GM19438 (cell line): ENCODE measurements around the gene CPED1.
A peak's percentile ranks its signal among the peaks of the same experiment; 100 is the strongest.
"Not testable (repeated sequence)": the region's sequence is repeated elsewhere in the genome, so short reads cannot be mapped to it uniquely, and the experiment has no call there.

Experiments used
- ATAC-seq: cut with Tn5 transposase; IDR thresholded peaks from one replicate; pipeline ENCODE4 v1.9.1; 2021; ENCODE audit warnings: low read depth; ENCODE audit not compliant: unreplicated experiment

CPED1 gene

DNA sequence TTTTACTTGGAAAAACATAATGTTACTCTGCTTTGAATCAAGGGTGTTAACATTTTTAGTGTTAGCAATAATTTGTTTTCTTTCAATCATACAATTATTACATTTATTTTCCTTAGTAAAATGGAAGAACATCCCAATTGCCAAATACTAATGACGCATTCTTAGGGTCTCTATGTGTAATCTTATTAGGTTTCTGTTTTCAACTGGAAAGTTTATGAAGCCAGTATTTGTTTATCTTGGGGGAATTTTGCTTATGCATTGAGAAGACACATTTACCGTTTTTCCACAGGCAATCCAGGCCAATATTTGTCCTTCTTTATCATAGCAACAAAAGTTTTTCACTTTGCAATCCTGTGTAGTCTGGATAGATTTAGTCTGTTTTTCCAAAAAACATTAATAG lies 134.5 kb downstream of the CPED1 start:
- ATAC-seq, result no peak

DNA sequence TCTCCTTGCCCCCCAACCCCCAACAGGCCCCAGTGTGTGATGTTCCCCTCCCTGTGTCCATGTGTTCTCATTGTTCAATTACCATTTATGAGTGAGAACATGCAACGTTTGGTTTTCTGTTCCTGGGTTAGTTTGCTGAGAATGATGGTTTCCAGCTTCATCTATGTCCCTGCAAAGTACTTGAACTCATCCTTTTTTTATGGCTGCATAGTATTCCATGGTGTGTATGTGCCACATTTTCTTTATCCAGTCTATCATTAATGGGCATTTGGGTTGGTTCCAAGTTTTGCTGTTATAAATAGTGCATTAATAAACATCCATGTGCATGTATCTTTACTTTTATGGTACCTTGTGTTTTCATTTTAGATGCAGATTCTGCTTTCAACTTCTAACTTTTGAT lies 136.9 kb downstream of the CPED1 start:
- ATAC-seq, result not testable (repeated sequence)

DNA sequence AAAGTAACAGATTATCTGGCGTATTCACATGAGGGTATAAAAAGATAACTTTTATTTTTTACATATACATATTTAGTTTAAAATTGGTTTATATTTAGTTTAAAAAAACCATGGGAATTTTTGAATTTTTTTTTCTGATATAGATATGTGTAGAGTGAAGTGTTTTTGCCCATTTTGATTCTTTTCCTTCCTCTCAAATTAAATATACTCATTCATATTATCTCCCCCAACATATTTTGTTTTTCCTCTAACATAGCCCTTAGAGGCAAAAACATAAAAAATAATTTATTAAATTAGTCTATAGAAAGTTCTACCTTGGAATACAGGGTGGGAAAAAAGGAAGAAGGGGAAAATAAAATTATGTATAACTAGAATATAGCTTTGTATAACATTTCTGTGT lies 137.7 kb downstream of the CPED1 start:
- ATAC-seq, result no peak

DNA sequence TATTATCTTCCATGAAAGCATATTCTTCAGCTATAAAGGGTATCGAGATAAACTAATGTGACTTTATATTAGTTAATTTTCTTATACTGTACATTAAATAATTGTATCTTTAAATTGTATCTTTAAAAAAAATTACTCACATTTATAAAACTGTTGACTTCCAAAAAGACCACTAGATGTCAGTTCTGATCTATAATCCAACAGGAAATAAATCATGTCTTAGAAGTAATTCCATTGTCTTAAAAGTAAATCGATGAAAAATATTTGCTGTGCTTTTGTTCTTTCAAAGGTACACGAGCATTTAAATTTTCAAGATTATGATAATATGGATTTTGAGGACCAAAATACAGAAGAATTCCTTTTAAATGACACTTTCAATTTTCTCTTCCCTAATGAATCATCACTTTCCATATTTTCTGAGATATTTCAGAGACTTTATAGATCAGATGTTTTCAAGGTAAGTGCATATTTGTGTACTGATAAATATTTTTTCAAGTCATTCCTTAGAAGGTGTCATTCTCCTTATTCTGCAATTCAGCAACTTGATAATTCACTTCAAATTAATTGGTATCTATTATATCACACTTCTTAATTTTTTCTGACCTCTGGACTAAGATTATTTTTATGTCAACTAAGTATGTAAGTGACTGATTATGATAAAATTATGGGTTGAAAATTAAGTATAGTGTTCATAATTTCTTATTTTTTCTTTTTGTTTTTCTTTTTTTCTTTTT lies 138.5 kb downstream of the CPED1 start:
- ATAC-seq, result no peak

DNA sequence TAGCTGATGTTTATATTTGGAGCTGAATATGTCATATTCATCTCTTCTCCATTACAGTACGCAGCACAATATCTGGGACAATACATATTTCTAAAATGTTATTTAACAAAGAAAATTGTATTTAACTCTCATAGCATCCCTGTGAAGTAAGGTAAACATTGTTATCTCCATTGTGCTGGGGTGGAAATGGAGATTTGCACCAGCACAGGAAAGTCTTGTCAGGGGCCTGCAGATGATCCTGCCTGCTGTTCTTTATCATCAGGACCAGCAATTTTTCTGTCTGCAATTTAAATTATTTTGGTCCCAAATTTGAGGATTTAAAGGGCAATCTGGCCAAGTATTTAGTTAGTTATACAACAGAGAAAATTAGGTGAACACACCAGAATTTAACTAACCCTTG lies 144.4 kb downstream of the CPED1 start:
- no peak for ATAC-seq

DNA sequence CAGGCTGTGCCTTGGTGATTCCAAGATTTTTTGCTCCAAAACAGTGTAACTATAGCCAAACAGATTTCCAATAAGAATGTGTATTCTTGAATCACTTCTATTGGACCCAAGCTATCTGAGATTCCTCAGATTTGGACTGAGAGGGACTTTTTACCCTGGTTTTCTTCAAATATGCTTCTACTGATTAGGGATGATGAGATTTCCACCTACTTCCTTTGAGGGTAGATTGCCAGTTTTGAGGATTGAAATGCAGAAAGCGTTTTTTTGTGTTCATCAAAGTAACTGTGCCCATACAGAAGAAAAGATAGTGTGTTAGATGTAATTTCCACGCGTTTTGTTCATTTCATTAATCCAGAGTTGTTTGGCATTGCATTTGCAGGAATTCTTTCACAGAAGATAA lies 144.9 kb downstream of the CPED1 start:
- ATAC-seq, result no peak

DNA sequence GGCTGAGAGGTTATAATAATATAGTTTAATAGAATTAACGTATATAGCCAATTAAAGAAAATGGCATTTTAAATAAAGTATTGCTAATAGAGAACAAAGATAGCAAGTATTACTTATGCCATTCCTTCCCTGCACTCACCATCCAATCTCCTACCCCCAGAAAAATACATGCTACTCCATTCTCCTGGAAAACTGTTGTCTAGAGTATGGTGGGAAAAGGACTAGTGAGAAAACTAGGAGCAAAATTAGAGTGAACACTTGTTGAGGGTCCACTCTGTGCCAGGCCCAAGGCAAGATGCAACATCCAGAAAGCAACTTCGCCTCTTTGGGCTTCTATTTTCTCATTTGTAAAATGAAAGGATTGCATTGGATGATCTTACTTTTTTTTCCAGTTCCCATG lies 149.1 kb downstream of the CPED1 start:
- no peak for ATAC-seq

DNA sequence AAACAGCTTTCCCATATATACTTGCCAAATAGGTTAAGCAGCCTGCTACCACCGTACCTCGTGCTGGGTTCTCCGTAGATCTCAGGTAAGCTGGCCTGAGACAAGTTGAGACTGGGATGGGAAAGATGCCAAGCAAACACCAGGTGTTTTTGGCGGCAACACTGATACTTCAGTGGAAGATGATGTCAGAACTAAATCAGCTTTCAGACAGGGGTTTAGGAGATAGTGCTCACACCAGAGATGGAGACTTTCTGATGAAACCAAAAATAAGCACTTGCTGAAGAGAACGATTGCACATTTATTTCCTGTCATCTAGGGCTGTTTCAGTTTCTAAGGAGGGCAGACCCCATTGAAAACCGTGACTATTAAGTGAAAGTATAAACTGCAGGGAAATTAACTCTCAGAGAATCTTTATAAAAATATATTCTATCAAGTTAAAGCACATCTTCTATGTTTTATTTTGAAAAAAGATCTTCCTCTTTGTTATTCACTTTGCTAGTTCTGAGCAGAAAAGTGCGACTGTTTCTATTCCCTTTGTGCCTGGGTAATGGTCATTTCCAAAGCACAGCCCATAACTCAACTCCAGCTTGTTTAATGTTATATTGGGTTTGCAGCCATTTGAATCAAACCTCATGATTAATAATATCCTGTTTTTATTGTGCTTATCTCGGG lies 149.9 kb downstream of the CPED1 start:
- peak; percentile 100 for ATAC-seq

DNA sequence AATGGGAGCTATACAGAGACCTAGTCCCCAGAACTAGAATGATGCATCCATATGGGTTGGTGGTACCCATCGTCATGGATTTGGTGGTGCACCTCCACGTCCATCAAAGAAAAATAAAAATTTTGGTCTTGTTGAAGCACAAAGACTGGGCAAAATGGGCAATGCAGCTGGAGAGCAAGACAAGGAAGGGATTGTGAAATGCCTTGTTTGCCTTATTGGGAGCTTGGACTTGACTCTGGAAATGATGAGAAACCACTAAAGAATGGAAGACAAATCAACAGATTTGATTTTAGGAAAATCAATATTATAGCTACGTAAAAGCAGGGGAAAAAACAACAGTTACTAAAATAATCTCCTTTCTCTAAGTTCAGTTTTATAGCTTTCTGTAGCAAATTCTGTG lies 150.9 kb downstream of the CPED1 start:
- no peak for ATAC-seq

DNA sequence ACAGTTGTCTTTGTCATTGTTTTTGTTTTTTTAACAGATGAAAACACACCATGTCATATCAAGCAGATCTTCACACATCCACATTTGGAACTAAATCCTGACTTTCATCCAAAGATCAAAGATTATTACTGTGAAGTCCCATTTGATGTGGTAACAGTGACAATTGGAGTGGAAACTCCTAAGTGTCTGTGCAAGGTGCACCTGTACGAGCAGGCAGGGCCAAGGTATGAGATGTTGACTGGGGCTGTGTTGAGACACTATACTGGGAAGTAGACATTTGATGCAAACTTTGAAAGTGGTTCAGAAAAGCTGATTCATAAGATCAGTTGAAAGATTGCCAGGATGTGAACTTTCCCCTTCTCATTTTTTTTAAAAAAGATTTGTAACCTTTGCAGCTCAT lies 152.3 kb downstream of the CPED1 start:
- no peak for ATAC-seq

DNA sequence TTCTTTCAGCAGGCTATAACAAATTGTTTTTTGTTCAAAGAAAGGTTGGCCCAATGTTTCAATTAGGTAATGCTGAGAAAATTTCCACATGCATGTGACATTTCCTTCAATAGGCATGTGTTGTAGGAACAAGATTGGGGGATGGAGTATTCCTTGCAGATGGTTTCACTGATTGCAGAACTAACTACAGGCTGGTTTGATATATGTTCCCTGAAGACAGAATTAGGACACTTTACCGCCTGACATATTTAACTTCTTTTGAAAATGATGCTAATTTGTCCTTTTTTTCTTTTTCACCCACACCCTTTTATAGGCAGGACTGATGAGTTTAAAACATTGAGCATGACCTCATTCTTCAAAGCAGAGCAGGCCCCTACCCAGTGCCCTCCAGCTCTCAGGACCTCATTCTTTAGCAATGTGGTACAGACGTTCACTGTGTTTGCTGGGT lies 163.3 kb downstream of the CPED1 start:
- ATAC-seq, result no peak

DNA sequence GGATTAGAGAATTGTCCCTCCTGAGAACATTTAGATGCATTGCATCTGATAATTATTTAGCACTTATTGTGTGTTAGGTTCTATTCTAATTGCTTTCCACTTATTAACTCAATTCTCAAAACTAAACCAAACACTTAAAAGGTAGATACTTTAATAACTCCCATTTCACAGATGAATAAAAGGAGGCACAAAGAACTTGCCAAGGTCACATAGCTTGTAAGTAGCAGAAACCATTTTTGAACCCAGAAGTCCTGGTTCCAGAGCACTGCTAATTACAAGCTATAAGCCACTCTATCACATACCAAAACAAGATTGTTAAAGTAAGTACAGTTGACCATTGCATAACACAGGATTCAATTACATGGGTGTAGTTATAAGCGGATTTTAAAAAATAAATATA lies 164.9 kb downstream of the CPED1 start:
- ATAC-seq, result no peak

DNA sequence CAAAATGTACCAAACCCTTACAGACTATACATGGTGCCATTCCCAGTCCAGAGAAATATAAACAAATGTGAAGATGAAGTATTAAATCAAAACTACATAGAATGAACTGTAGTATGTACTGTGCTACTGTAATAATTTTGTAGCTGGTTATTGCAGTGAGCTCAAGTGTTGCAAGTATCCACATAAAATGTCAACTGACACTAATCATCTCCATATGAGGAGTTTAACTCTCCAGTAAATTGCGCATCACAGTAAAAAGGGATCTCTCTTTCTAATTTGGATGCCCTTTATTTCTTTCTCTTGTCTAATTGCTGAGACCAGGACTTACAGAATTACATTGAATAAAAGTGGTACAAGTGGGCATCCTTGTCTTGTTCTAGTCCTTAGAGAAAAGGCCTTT lies 165.5 kb downstream of the CPED1 start:
- no peak for ATAC-seq

DNA sequence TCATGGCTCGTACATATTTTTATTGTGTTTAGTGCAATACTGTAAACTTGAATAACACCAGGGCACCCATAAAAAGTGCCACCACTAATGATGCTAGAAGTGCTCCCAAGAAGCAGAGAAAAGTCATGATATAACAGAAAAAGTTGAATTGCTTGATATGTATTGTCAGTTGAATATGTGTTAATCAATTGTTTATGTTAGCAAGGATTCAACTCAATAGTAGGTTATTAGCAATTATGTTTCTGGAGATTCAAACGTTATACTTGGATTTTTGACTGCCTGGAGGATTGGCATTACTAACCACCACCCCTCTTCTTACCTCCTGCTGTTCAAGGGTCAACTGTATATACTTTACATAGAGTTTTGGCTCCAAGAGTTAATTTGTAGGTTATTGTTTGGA lies 168.3 kb downstream of the CPED1 start:
- no peak for ATAC-seq

DNA sequence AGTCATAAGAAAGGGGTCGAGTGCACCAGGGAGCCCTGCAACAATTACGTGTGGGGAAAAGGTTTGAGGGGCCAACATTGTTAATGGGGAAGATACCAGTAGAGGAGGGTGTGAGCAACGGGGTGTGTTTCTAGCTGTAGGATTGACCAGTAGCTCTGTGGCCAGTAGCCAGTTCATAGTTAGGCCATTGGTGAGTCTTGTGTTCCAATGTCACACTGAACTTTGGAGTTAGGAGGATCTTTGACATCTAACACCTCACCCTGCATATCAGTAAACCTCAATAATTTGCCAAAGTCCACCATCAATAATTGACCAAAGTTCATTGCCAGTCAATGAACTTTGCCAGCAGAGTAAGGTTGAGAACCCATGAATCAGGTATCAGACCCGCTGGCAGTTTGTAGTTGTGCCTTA lies 168.8 kb downstream of the CPED1 start:
- ATAC-seq, result no peak

DNA sequence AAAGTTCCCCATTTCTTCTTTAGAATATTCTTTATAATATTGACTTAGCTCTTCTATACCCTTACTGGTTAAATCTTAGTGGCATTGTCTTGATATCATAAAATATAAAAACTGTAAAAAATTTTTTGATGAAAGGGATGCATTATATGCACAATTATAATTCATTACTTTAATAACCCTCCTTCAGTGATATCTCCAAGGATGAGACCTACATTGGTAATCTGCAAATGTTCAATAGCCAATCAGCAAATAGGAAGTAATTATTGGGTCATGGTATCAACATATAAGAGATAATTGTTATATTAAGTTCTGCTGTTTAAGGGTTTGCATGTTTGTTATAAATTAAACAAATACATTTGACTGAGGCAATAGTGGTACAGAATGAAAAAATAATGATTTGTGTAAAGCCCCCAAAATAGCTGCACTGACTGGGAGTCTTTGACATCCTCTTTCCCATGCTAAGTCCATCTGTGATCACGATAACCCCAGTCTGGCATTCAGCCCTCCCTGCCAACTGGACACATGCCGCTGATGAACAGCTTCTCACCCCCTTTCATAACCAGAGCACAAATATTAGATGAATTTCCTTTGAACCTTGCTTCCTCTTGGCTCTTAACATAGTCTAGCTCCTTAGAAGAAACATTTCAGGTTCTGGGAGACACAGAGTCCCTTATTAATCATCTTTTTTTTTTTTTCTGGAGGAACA lies 169.5 kb downstream of the CPED1 start:
- no peak for ATAC-seq

DNA sequence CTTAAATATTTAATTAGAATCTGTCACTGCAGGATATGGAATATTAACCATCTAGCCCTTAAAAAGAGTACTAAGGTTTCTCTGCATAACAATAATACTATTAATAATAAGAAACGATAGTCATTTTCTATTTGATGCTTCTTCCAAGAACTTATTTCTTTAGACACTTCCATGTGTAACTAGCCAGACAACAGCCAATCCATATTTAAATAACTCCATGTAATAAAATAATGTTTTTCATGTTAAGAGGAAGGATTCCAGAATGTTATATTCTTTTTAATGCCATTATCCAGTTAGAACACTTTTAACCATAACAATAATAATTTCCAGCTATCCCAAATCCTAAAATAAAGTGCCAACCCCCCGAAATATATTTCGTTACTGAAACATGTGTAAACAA lies 170.2 kb downstream of the CPED1 start:
- no peak for ATAC-seq

DNA sequence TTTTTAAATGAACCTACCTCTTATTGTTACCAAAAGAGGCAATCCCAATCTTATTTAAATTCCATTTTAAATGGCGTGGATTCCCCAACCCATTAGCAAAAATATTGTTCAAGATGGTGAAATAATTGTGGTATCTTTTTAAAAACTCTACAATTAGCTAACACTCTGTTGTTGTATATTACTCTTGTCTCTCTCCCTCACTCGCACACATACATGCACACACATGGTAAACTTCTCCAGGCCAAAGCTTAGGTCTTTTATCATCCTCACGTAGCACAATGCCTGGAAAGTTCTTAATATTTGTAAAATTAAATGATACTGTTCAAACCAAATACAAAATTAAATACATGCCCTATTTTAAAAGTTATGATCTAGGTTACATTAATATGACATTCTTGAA lies 171.0 kb downstream of the CPED1 start:
- ATAC-seq, result no peak

DNA sequence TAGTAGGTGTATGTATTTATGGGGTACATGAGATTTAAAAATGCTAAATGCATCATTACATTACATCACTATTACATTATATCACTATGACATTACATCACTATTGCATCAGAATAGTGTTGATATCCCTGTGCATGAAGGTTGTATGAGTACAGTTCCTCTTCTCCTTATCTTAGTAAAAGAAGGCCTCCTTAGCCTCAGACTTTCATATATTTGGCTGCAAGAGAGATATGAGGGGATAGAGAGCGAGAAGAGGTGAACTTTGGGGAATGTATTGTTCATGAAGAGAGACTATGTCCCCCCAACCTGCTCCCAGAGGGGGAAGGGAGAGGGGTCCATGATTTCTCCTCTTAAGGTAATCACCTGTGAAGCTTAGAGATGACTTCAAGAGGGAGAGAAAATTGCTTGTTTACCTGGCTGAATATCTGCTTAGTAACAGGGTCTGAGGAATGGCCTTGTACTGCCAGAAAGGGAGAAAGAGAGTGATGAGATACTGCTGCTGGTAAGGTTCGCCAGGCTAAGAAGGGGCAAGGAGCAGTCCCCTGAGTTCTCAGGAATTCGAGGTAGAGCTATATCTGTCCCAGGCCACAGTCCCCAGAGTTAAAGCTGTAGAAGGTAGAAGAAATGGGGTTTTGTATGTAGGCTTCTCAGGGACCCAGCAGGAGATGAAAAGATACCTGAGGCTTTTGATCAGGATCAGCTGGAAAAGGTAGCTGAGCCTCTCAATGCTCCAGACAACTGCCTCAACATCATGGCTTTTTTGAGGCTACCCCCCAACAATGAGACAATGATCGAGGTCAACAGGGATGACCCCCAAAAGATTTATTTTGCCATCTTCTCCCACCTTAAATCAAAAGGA lies 171.9 kb downstream of the CPED1 start:
- no peak for ATAC-seq

DNA sequence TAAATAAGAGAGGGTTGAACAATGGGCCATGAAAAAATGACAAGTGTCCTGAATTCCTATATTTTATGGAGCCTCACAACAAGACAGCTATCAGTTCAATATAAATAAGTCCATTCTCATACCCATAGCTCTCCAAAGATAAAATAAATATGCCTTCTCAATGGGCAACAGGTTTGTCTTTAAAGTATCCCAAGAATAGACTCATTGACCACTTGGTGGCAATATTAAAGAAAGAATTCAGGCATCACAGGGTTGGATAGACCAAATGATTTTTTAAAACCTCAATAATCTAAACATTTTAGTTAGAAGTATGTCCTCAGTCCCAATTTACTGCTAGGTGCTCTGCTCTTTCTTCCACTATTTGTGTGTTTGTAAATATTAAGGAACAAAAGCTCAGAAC lies 175.2 kb downstream of the CPED1 start:
- no peak for ATAC-seq

DNA sequence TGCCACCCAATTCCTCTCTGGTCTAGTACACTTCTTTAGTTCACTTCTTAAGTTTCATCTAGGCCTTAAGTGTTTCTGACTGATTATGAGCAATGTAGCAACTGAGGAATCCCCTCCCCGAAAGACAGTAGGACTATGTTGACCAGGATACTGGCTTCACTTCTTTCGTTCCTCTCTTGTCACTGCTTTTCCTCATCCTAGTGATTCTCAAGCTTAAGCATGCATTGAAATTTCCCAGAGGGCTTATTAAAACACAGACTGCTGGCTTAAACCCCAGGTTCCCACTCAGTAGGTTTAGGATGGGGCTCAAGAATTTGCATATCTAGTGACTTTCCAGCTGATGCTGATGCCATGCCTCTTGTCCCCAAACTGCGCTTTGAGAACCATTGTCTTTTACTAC lies 175.7 kb downstream of the CPED1 start:
- no peak for ATAC-seq
